Lung (tissue), 12 donors: ENCODE results near the gene HMBS. TPM values are rescaled to one million over a fixed set of nuclear protein-coding genes. Genes with fewer than 3 reads are reported as not detected.

Experiments
- ATAC-seq: fragments of 200-7000 bp; cut with Tn5 transposase; one replicate; pipeline ENCODE4 v1.9.1; 2020; ENCODE audit warnings: moderate number of reproducible peaks; ENCODE audit not compliant: insufficient read depth, low FRiP score
- DNase-seq, 3 donors: peaks; one replicate each; pipeline ENCODE4 v3.0.0-alpha.2; 2013 to 2017
- H3K27ac ChIP-seq, 2 donors: one replicate each; pipeline ENCODE4 v1.5.1; 2013; ENCODE audit warnings: mild to moderate bottlenecking in 2 of 2, moderate library complexity in 2 of 2, control low read depth in 1 of 2, inconsistent platforms in 1 of 2, low read depth in 1 of 2, low read length in 1 of 2
- H3K27me3 ChIP-seq, 3 donors: one replicate each; pipeline ENCODE4 v1.5.1; 2013; ENCODE audit warnings: low read length in 2 of 3; ENCODE audit not compliant: control insufficient read depth in 3 of 3, insufficient read depth in 3 of 3
- H3K36me3 ChIP-seq, 4 donors: one replicate each; pipeline ENCODE4 v1.5.1; 2013; ENCODE audit warnings: low read length in 4 of 4, mild to moderate bottlenecking in 1 of 4, moderate library complexity in 1 of 4; ENCODE audit not compliant: control insufficient read depth in 4 of 4, insufficient read depth in 4 of 4
- H3K4me1 ChIP-seq, 5 donors: one replicate each; pipeline ENCODE4 v1.5.1; 2013; ENCODE audit warnings: low read length in 5 of 5, mild to moderate bottlenecking in 2 of 5, moderate library complexity in 1 of 5; ENCODE audit not compliant: control insufficient read depth in 5 of 5, insufficient read depth in 5 of 5
- H3K4me3 ChIP-seq: one replicate; pipeline ENCODE4 v1.5.1; 2013; ENCODE audit warnings: mild to moderate bottlenecking, control low read depth, moderate library complexity
- H3K9ac ChIP-seq, 2 donors: one replicate each; pipeline ENCODE4 v1.5.1; 2013; ENCODE audit warnings: low read length in 2 of 2, control low read depth in 1 of 2; ENCODE audit not compliant: insufficient read depth in 1 of 2
- H3K9me3 ChIP-seq, 4 donors: one replicate each; pipeline ENCODE4 v1.5.1; 2013; ENCODE audit warnings: low read length in 3 of 4, mild to moderate bottlenecking in 1 of 4, moderate library complexity in 1 of 4; ENCODE audit not compliant: control insufficient read depth in 4 of 4, insufficient read depth in 3 of 4
- WGBS, 2 donors: extraction: QIAGEN DNeasy Blood & Tissue Kit; methylation state at CpG; one replicate each; pipeline ENCODE4 v1.1.7; 2013; 5-methylcytosine and 5-hydroxymethylcytosine counted together
- polyA plus RNA-seq, 2 donors: library from polyadenylated mRNA; stranded (reverse); fragments of 200-250 nt; gene quantifications; one replicate each; pipeline ENCODE4 v1.2.1, GENCODE V29; 2013
- total RNA-seq, 2 donors: library from RNA; depleted of rRNA in 1 of 2; stranded (reverse); fragments of >200 nt in 1 of 2; gene quantifications; one replicate each; pipeline ENCODE4 v1.2.1, GENCODE V29; 2014 to 2021
- TF ChIP-seq, protein P1 (sequence below): IDR thresholded peaks from 2 replicates; pipeline ENCODE4 v1.5.1; 2012; ENCODE audit warnings: mild to moderate bottlenecking; ENCODE audit errors: control extremely low read depth, extremely low read depth
- donor health status: control.
- donor health status: control.
- donor health status: Bipolar disorder and iron deficiency.
- donor health status: healthy.
- donor health status: DM: yes; HTN: yes; CAD: no.

HMBS gene
- total and polyA plus RNA-seq, 4 donors: 11.7 to 33.3 (median 31.5) TPM

DNA sequence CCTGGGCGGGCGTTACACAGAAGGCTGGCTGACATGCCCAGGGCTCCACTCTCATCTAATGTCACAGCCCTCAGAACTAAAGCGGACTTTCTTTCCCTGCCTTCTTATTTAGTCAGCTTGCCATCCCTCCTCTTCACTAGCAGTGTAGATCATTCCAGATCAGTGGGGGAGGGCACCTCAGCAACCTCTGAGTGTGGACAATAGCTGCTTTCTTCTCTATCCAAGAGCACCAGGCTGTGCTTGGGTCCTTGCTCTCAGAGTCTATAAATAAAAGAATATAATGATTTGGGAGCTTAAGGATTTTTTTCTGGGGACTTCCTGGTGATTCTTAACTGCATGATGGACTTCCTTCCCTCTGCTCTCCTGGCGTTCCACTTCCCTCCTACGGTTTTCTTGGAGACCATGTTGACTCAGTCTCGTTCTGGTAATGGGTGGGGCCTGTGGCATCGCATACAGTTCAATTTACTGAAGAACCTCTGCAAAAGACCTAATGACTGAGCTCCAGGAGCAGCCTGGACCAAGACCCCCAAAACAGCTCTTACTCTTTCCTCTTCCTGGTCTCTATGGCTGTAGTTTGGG lies 2.9 kb upstream of the HMBS start:
- Histone ChIP-seq H3K4me3 (no peak overlapping the region), H3K4me1 (peaks cover 5 to 13% (median 6%) of the 10 kb centered on the region in 5 donors), H3K9ac (no peak overlapping the region), H3K27ac (no peak overlapping the region), H3K9me3 (no peaks in the 10 kb centered on the region), H3K36me3 (peaks cover 15 to 50% (median 26%) of the 10 kb centered on the region in 4 donors), H3K27me3 (no peaks in the 10 kb centered on the region)
- ATAC-seq: no peak
- TF ChIP-seq, protein P1, sequence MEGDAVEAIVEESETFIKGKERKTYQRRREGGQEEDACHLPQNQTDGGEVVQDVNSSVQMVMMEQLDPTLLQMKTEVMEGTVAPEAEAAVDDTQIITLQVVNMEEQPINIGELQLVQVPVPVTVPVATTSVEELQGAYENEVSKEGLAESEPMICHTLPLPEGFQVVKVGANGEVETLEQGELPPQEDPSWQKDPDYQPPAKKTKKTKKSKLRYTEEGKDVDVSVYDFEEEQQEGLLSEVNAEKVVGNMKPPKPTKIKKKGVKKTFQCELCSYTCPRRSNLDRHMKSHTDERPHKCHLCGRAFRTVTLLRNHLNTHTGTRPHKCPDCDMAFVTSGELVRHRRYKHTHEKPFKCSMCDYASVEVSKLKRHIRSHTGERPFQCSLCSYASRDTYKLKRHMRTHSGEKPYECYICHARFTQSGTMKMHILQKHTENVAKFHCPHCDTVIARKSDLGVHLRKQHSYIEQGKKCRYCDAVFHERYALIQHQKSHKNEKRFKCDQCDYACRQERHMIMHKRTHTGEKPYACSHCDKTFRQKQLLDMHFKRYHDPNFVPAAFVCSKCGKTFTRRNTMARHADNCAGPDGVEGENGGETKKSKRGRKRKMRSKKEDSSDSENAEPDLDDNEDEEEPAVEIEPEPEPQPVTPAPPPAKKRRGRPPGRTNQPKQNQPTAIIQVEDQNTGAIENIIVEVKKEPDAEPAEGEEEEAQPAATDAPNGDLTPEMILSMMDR: no peak
- WGBS, 2 donors: 63 to 65% methylated on average over 7 of the region's 7 CpGs
- DNase-seq: no peak

GRCh38 chr11:119085437-119085847 lies 761 bp downstream of the HMBS start:
- H3K4me3 ChIP-seq: peak overlapping the region; percentile 55
- peak overlapping the region in 1 of 2 donors; percentile 85 for H3K9ac ChIP-seq
- H3K36me3 ChIP-seq: peaks cover 4 to 22% (median 9%) of the 10 kb centered on the region in 4 donors
- DNase-seq: no peak
- H3K27ac ChIP-seq: peak overlapping the region; percentile 81 to 89
- H3K4me1 ChIP-seq: peaks cover 5 to 13% (median 7%) of the 10 kb centered on the region in 5 donors
- H3K9me3 ChIP-seq: no peaks in the 10 kb centered on the region
- no peak for ATAC-seq
- TF ChIP-seq, protein P1: no peak
- 1 to 3% methylated on average over 13 of the region's 13 CpGs for WGBS, 2 donors
- H3K27me3 ChIP-seq: no peaks in the 10 kb centered on the region

DNA sequence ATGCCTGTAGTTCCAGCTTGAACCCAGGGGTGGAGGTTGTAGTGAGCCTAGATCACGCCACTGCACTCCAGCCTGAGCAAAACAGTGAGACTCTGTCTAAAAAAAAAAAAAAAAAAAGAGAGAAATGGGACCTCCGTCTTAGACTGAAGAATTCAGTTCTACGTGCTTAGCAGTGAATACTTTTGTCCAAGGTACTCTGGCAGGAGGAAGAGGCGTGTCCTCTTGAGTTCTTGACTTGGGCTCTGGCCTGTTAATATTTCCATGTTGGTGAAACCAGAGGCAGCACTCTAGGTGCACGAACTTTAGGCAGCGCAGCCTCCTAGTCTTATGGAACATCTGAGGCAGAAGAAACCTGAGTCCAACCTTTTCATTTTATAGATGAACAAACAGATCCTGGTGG lies 2.4 kb downstream of the HMBS start:
- WGBS, 2 donors: 75 to 85% methylated on average over 6 of the region's 6 CpGs
- TF ChIP-seq, protein P1: no peak
- H3K9me3 ChIP-seq: no peaks in the 10 kb centered on the region
- H3K4me3 ChIP-seq: no peak overlapping the region
- DNase-seq: peak in 2 of 3 donors; percentile 29 to 66
- H3K27me3 ChIP-seq: no peaks in the 10 kb centered on the region
- no peak for ATAC-seq
- no peak overlapping the region for H3K9ac ChIP-seq
- peaks cover 0 to 9% (median 3%) of the 10 kb centered on the region in 4 donors for H3K36me3 ChIP-seq
- H3K27ac ChIP-seq: no peak overlapping the region
- peaks cover 7 to 25% (median 9%) of the 10 kb centered on the region in 5 donors for H3K4me1 ChIP-seq

GRCh38 chr11:119087747-119088241 lies 3.1 kb downstream of the HMBS start:
- peak in 1 of 3 donors; percentile 34 for DNase-seq
- peaks cover 7 to 32% (median 12%) of the 10 kb centered on the region in 5 donors for H3K4me1 ChIP-seq
- no peaks in the 10 kb centered on the region for H3K9me3 ChIP-seq
- H3K9ac ChIP-seq: no peak overlapping the region
- H3K27me3 ChIP-seq: no peaks in the 10 kb centered on the region
- no peak overlapping the region for H3K4me3 ChIP-seq
- peaks cover 0 to 8% (median 5%) of the 10 kb centered on the region in 4 donors for H3K36me3 ChIP-seq
- no peak for ATAC-seq
- TF ChIP-seq, protein P1: no peak
- H3K27ac ChIP-seq: no peak overlapping the region
- 62 to 89% methylated on average over 2 of the region's 2 CpGs for WGBS, 2 donors
